Putamen (tissue), 1 donor: ENCODE measurements around the gene PRLH.
A peak's percentile ranks its signal among the peaks of the same experiment; 100 is the strongest.
"Not testable (repeated sequence)": the region's sequence is repeated elsewhere in the genome, so short reads cannot be mapped to it uniquely, and the experiment has no call there.

ENCODE experiments used
- DNase-seq: peaks from one replicate; pipeline ENCODE4 v3.0.0-alpha.2; 2016; ENCODE audit warnings: low spot score

PRLH gene

GRCh38 chr2:237583385-237584295 is 17.3 kb downstream of the PRLH start:
- DNase-seq: no peak

DNA sequence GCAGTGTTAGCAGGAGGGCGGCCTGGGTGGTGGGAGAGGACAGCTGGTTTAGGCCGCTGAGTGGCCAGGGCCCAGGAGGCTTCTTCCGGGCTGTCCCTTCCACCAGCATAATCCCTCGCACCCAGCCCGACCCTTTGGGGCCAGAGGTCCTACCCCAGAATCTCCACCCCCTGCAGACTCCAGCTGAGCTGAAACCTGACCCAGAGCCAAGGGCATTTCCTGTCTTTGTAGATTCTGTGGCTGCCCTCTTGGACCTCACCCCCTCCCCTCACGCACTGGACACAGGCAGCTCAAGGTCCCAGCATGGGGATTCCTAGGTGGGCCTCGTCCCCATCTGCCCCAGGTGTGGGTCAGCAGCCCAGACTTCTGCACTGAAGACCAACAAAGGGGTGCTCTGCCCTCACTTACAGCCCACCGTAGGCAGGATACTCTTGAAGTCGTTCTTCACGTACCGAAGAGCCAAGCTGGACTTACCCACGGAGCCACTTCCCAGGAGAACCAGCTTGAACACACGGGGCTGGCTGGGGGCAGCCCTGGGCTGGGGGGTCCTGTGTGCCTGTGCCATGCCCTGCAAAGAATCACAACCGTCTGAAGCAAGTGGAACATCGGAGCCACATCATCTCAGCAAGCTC is 19.3 kb downstream of the PRLH start:
- no peak for DNase-seq

DNA sequence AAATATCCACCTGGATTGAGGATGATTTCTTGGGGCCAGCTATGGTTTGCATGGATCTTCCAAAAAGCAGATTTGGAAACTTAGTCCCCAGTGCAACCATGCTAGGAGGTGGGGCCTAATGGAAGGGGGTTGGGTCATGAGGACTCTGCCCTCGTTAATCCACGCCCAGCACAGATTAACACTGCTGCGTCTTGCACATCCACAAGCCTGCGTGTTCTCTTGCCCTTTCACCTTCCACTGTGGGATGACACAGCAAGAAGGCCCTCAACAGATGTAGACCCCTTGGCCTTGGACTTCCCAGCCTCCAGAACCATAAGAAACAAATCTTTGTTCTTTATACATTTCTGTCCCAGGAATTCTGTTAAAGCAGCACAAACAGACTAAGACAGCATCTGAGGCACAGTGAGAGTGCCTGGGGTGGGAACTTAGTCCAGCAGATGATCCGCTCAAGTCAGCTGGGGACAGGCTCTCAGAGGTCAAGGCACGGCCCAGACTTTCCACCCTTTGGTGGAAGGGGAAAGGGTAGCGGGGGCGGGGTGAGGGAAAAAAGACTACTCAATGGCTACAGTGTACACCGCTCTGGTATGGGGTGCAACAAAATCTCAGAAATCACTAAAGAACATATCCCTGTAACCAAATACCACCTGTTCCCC is 21.8 kb downstream of the PRLH start:
- no peak for DNase-seq

- DNase-seq: no peak
Observed at GRCh38 chr2:237590272-237591140, 24.1 kb downstream of the PRLH start, which contains the start of gene RAB17. TSS of gene RAB17 (minus strand) at chr2:237590734. CDS start at chr2:237586154, 4,580 bp downstream.

- DNase-seq: peak; percentile 30
Observed at GRCh38 chr2:237591141-237591881, 24.9 kb downstream of the PRLH start.

GRCh38 chr2:237592425-237592980 is 26.1 kb downstream of the PRLH start:
- DNase-seq: no peak

- no peak for DNase-seq
Observed at GRCh38 chr2:237593036-237593435, 26.7 kb downstream of the PRLH start.

- DNase-seq: no peak
Observed at GRCh38 chr2:237593596-237594320, 27.4 kb downstream of the PRLH start.

- no peak for DNase-seq
Observed at GRCh38 chr2:237594514-237594871, 28.1 kb downstream of the PRLH start.

- DNase-seq: not testable (repeated sequence)
Observed at GRCh38 chr2:237595829-237596519, 29.6 kb downstream of the PRLH start.

GRCh38 chr2:237596520-237597195 is 30.3 kb downstream of the PRLH start:
- DNase-seq: no peak

DNA sequence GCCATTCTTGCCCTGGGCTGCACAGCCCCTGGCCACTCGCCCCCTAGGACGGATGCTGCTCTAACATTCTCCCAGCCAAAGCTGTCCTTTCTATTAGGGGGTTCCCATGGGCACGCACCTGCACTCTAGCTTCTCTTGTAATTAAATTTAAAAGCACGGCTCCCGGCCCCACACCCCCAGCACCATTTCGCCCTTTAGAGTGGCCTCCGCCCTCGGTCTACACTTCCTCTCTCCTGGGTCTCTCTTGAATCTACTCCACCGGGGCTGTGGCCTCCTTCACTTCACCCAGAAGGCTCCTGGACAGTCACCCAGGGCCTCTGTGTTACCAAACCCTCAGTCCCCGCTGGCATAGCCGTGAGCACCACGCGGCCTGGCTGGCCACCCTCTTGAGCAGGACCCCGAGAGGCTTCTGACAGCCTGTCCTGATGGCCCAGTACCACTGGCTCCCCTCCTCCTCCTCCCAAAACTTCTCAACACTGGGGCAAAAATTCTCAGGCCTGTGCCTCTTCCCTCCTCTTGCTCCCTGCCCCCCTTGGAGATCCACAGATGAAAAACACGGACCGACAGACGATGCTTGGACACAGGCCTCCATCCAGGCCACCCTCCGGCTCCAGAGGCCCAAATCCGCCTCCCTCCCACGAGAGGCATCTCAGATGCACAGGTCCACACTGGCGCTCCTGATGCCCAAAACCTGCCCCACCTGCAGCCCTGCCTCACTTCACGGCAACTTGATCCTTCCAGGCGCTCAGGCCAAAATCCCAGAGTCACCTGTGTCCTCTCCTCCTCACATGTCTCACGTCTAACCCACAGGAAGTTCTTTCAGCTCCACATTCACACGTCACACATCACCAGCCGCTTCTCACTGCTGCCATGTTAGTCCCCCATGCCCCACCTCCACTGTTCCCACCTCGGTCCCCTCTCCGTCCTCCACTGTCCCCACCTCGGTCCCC is 31.1 kb downstream of the PRLH start:
- DNase-seq: no peak

DNA sequence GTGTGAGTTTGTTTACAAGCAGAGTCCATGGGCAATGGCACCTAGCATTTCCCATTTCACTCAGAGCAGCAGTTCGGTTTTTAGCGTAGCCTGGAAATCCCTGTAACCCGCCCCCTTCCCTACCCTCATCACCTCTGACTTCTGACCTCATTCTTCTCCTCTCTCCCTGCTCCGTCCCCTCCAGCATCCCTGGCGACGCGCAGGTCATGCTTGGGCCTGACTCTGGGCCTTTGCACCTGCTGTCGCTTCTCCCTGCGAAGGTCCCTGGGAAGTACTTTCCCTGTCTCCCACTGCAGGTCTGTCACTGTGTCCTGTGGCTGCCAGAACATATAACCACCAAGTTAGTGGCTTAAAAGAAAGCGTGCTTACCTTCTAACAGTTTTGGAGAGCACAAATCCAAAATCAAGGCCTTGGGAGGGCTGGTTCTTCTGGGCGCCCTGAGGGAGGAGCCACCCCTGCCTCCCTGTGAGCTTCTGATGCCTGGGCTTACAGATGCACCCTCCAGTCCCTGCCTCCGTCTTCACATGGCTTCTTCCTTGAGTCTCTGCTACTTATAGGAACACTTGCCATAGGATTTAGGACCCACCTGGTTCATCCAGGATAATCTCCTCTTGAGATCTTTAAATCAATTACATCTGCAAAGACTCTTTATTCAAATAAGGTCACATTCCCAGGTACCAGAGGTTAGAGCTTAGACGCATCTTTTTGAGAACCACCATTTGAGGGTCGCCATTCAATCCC is 32.3 kb downstream of the PRLH start:
- DNase-seq: no peak

DNA sequence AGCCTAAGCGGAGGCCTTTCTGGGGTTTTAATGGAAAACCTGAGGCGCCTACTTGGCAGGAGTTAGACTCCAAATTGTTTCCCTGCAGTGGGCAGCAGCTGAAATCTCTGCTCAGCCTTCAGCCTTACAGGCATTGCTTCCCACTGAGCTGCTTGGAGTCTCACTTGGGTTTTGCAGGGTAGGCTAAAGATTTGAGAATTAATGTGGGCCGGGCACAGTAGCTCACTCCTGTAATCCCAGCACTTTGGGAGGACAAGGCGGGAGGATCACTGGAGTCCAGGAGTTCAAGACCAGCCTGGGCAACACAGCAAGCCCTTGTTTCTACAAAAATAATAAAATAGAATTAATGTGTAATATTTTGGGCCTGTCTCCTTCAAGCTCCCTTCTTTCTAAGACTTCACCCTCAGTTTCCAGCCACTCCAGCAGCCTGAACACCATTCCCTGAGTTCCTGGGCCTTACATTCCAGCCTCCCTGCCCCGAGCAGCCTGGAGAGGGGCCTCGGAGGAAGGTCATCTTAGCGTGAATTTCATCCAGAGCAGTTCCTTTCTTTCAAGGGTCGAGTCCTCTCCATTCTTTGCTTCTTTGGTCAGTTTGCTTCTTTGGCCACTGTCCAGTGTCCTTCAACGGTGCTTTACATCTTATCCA is 33.2 kb downstream of the PRLH start:
- DNase-seq: no peak

GRCh38 chr2:237600205-237600846 is 34.0 kb downstream of the PRLH start:
- DNase-seq: no peak
